GM18858 (cell line): ENCODE results near the gene SFTPB.
"Not testable (repeated sequence)": the region's sequence is repeated elsewhere in the genome, so short reads cannot be mapped to it uniquely, and the experiment has no call there.

ENCODE experiments used
- ATAC-seq: cut with Tn5 transposase; IDR thresholded peaks from one replicate; pipeline ENCODE4 v1.9.1; 2021; ENCODE audit not compliant: unreplicated experiment

The SFTPB gene

DNA sequence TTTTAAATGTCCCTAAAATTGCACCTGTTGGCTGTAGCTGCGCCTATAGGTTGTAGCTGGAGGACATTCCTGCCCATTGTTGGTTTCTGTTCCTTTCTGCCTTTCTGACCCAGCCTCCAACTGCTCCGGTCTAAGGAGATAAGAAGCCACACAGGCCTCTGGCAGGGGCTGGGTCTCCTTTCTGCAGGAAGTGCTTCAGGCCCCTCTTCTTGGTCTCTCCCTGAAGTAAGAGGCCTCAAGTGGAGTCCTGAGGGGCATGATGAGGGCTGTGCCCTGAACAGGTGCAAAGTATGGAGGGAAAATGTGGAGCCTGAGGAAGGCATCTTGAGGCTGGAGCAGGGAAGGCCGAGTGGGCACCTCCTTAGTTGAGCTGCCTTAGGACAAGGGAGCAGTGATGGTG, 10.4 kb upstream of the SFTPB start:
- ATAC-seq: no peak

DNA sequence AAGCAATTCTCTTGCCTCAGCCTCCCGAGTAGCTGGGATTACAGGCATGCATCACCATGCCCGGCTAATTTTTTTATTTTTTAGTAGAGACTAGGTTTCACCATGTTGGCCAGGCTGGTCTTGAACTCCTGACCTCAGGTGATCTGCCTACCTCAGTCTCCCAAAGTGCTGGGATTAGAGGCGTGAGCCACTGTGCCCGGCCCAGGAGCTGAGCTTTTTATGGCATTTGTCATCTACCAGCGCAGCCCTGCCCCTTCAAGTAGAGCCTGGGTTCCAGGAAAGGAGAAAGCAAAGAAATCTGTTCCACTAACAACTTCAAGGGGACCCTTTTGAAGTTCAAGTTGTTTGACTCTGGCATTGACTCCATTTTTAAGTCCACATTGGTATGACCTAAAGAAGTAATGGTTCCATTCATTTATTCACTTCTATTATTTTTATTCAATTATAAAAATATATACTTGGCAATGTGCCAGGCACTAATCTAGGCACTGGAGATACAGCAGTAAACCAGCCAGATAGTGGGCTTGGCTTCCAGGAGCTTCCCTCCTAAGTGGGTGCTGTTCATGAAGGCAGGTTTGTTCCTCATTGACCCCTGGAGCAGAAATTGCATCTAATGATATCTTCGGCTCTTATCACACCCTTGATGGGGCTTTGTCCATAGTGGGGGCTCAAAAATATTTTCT, 8.0 kb upstream of the SFTPB start:
- ATAC-seq: no peak

GRCh38 chr2:85675427-85675826, 7.4 kb upstream of the SFTPB start:
- no peak for ATAC-seq

DNA sequence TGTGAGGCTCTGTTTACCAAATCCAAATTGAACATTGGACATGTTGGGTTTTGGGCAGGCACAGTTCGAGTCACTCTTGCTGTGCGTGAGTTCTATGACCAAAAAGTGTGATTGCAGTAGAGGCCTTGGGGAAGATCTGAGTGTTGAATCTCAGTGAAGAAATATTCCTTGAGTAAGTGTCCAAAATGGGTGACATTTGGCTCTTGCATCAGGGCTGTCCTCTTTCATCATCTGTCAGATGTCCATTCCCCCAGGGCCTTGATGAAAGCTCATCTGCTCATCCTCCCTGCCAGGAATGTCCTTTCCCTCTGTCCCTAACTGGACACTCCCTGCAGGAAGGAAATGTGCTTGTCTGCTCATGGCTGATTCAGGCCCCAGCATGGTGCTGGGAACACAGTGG, 6.4 kb upstream of the SFTPB start:
- ATAC-seq: no peak

DNA sequence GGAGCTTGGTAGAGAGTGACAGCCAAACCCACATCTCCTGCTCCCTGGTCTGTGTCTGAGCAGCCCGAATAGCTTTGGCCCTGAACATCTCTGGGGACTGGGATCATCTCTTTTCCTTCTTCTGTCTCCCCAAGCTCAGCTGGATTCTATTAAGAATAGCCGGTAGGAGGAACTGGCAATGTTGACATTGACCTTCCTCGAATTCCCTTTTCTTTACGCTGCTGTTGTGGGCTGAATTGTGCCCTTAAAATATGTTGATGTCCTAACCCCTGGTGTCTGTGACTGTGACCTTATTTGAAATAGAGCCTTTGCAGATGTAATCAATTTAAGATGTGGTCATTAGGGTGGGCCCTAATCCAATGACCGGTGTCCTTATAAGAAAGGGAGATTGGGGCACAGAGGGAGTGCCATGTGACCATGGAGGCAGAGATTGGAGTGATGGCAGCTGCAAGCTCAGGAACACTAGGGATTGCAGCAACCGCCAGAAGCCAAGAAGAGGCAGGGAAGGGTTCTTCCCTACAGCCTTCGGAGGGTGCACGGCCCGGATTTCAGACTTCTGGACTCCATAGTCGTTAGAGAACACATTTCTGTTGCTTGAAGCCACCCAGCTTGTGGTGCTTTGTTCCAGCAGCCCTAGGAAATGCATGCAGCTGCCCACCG, 5.8 kb upstream of the SFTPB start:
- ATAC-seq: no peak

GRCh38 chr2:85672456-85672855, 4.5 kb upstream of the SFTPB start:
- ATAC-seq: no peak

- ATAC-seq: not testable (repeated sequence)
Measured at GRCh38 chr2:85670416-85670815, 2.4 kb upstream of the SFTPB start.

- ATAC-seq: peak; percentile 85
Measured at GRCh38 chr2:85669549-85669948, 1.6 kb upstream of the SFTPB start.

GRCh38 chr2:85668857-85669142, 801 bp upstream of the SFTPB start:
- no peak for ATAC-seq

- no peak for ATAC-seq
Measured at GRCh38 chr2:85667561-85668008, 414 bp downstream of the SFTPB start.

DNA sequence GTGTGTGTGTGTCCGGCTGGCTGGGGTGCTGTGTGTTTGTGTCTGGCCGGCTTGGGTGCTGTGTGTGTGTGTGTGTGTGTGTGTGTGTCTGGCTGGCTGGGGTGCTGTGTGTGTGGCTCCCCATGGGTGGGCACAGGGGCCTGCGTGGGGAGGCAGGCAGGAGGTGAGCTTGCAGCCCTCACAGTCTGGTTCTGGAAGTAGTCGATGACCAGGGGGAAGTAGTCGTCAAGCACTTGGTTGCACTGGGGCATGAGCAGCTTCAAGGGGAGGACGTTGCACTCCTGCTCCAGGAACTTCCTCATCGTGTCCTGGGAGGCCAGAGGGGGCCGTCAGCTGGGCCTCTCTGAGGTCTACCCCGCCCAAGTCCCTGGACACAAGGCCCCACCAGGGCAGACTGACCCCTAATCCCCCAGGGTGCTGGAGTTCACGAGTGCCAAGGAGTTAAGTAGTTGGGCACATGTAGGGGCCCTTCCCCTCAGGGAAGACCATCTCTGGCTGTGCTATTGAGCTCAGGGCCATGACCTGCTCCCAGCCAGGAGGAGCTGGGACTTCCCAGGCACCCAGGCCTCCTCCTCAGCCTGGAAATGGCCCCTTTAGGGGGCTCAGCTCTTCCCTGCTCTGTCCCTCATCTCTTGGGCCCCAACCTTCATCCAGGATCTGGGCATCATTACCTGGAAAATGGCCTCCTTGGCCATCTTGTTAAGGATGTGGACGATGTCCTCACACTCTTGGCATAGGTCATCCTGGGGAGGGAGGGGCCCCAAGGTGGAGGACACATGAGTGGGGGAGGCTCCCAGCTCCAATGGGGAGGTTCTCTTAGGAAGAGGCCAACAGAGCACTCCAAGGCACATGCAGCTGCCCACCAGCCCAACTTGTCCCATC, 1.3 kb downstream of the SFTPB start:
- ATAC-seq: no peak

- no peak for ATAC-seq
Measured at GRCh38 chr2:85666016-85666415, 2.0 kb downstream of the SFTPB start.

- no peak for ATAC-seq
Measured at GRCh38 chr2:85665264-85665937, 2.6 kb downstream of the SFTPB start.

GRCh38 chr2:85663594-85664565, 4.1 kb downstream of the SFTPB start:
- no peak for ATAC-seq

DNA sequence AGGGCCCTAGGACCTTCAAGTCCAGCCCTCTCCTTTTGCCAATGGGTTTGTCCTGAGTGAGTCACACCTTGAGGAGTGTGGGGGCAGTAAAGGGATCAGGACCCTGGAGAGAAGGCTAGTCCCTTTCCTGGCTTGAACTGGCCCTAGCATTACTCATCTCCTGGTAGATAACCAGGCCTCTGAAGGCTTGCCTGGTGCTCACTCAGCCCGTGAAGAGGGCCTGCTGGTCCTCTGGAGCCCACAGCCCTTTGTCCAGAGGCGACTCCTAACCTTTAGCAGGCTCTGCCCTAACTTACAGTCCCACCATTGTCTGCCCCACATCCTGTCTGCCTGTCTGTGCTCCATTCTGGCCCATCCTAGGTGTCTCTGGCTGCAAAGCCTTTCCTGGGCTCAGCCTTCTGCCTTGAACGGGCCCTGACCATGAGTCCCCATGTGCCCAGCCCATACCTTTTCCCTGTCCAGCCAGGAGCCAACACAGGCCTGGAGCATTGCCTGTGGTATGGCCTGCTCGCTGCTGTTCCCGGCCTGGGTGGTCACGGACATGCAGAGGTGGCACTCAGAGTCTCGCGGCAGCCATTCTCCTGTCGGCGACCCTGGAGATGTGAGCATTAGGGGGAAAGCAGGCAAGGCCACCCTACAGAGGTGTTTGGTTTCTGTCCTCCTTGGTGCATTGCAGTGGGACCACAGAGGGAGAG, 5.0 kb downstream of the SFTPB start:
- ATAC-seq: no peak

DNA sequence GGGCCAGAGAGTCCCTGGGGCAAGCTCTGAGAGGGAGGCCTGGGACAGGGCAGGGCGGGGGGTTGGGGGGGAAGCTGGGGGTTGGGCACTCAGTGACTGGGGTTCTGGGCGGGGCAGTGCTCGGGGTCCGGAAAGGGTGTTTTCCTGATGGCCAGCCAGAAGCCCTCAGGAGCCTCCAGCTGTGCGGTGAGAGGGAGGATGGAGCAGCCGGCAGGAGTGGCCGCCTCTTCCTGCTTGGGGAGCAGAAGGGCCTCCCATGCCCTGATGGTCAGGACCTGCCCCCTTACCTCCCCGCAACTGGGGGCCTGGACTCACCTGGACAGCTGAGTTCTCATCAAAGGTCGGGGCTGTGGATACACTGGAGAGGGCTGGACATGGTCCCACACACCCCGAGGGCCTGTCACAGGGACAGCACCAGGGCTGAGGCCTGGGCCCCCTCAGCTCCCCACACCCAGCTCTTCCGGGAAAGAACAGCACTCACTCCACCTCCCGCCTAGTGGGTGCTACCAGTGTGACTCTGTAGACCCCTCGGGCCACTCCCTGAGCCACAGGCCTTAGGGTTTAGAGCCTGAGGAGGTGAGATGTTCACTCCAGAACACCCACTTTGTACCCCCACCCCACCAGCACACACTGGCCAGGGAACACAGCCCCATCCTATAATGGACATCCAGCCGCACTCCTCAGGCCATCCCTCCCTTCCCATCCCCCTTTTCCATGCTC, 6.7 kb downstream of the SFTPB start:
- no peak for ATAC-seq

DNA sequence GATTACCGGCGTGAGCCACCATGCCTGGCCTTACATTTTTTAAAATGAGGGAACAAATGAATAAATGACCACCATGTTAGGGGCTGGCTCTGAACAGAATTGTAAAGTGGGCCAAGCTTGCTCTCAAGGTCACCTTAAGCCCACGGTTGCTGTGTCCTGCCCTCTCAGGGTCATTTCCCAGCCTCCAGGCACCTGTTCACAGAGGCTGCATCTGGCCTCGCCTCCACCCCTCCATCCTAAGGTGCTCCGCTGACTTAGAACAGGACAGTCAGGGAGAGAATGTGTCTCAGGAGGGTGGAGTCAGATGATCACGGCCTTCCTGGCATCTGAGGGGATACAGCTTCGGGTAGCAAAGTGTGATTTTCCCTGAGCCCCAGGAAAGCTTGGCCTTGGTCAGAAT, 7.3 kb downstream of the SFTPB start:
- no peak for ATAC-seq

DNA sequence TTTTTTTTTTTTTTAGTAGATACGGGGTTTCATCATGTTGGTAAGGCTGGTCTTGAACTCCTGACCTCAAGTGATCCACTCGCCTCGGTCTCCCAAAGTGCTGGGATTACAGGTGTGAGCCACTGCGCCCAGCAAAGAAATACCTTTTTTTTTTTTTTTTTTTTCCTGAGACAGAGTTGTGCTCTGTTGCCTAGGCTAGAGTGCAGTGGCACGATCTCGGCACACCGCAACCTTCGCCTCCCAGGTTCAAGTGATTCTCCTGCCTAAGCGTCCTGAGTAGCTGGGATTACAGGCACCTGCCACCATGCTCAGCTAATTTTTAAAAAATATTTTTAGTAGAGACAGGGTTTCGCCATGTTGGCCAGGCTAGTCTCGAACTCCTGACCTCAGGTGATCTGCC, 7.7 kb downstream of the SFTPB start:
- not testable (repeated sequence) for ATAC-seq

GRCh38 chr2:85659324-85659981, 8.5 kb downstream of the SFTPB start:
- no peak for ATAC-seq
